CD4-positive, alpha-beta T cell (primary cell): ENCODE measurements around the gene MSI2. TPM values are rescaled to one million over a fixed set of nuclear protein-coding genes. Genes with fewer than 3 reads are reported as not detected.

Experiments used
- ATAC-seq: fragments of 200-7000 bp; cut with Tn5 transposase; one replicate; pipeline ENCODE4 v1.10.0; 2022; ENCODE audit warnings: mild to moderate bottlenecking; ENCODE audit not compliant: poor library complexity
- CTCF ChIA-PET: fragments of 350-600 bp; sonication (Branson Sonifier 250); formaldehyde crosslinking; loops from one replicate; lab custom pipeline; 2021; ENCODE audit warnings: antibody characterized with exemption, inconsistent platforms; lab: Charles Lee
- POLR2A ChIA-PET: fragments of 350-600 bp; sonication (Branson Sonifier 250); formaldehyde crosslinking; loops from one replicate; lab custom pipeline; 2021; ENCODE audit warnings: antibody characterized with exemption, inconsistent platforms; lab: Charles Lee
- DNase-seq, 14 experiments: peaks; one replicate each; pipeline ENCODE4 v3.0.0-alpha.2; 2013 to 2020; ENCODE audit warnings: mixed read lengths in 2 of 14
- H3K27ac ChIP-seq, 2 donors: one replicate each; pipeline versions ENCODE4 v1.5.1 to v1.7.0; 2013; ENCODE audit warnings: low read length in 2 of 2, low read depth in 1 of 2, mild to moderate bottlenecking in 1 of 2
- H3K27me3 ChIP-seq, 2 experiments: 1 replicate in 1 of 2; 2 replicates in 1 of 2; pipeline versions ENCODE4 v1.6.1 to v1.7.0; 2013; ENCODE audit warnings: low read length in 2 of 2, control low read depth in 1 of 2, mild to moderate bottlenecking in 1 of 2, moderate library complexity in 1 of 2; ENCODE audit not compliant: insufficient read depth in 2 of 2, control insufficient read depth in 1 of 2
- H3K36me3 ChIP-seq: one replicate; pipeline ENCODE4 v1.6.1; 2013; ENCODE audit warnings: low read length, control low read depth; ENCODE audit not compliant: insufficient read depth
- H3K4me1 ChIP-seq: one replicate; pipeline ENCODE4 v1.6.1; 2013; ENCODE audit warnings: low read length, control low read depth; ENCODE audit not compliant: insufficient read depth
- H3K4me3 ChIP-seq: one replicate; pipeline ENCODE4 v1.5.1; 2013; ENCODE audit warnings: mild to moderate bottlenecking, low read length, moderate library complexity
- H3K9me3 ChIP-seq, 2 experiments: 1 replicate in 1 of 2; 2 replicates in 1 of 2; pipeline versions ENCODE4 v1.6.1 to v1.7.0; 2013; ENCODE audit warnings: low read length in 2 of 2, mild to moderate bottlenecking in 2 of 2, control low read depth in 1 of 2, moderate library complexity in 1 of 2; ENCODE audit not compliant: control insufficient read depth in 1 of 2, insufficient read depth in 1 of 2
- H3K27ac Mint-ChIP-seq: one replicate; pipeline ENCODE4 v1.8.0; 2020; ENCODE audit warnings: mixed read lengths
- H3K27me3 Mint-ChIP-seq: one replicate; pipeline ENCODE4 v1.8.0; 2021; ENCODE audit warnings: mixed read lengths
- H3K36me3 Mint-ChIP-seq: one replicate; pipeline ENCODE4 v1.8.0; 2021; ENCODE audit warnings: low read depth, mixed read lengths
- H3K4me1 Mint-ChIP-seq: one replicate; pipeline ENCODE4 v1.8.0; 2021; ENCODE audit warnings: low read depth, mixed read lengths
- H3K4me3 Mint-ChIP-seq: one replicate; pipeline ENCODE4 v1.8.0; 2020; ENCODE audit warnings: mild to moderate bottlenecking, mixed read lengths
- H3K9me3 Mint-ChIP-seq: one replicate; pipeline ENCODE4 v1.8.0; 2020; ENCODE audit warnings: mixed read lengths
- intact Hi-C, 2 experiments: fragments of 100-400 bp; cut with DNase I in 1 of 2; cut with micrococcal nuclease in 1 of 2; formaldehyde crosslinking; loops; one replicate each; pipeline versions ENCODE4 v1.15.1 to v1.9.0; 2023 to 2025; cut with DNase I, micrococcal nuclease
- total RNA-seq, 174 experiments: library from RNA in 2 of 174; stranded (reverse) in 2 of 174; gene quantifications; one replicate each; pipeline ENCODE4 v1.2.3 and lab custom pipeline; 2021 to 2026
- TF ChIP-seq, protein P1 (sequence below): fragments of 200-600 bp; IDR thresholded peaks from one replicate; pipeline ENCODE4 v1.8.0; 2022; ENCODE audit warnings: antibody characterized with exemption, mild to moderate bottlenecking

MSI2 gene
- total RNA-seq, 2 experiments from 2014 or later = 129 to 132 TPM

GRCh38 chr17:57388131-57388725 lies 131.9 kb downstream of the MSI2 start:
- Histone ChIP-seq H3K27ac (no peak overlapping the region), H3K4me3 (no peak overlapping the region), H3K4me1 (no peaks in the 10 kb centered on the region), H3K36me3 (peaks cover 12% of the 10 kb centered on the region), H3K9me3 (peaks cover 28 to 32% of the 10 kb centered on the region in 2 experiments), H3K27me3 (no peaks in the 10 kb centered on the region)
- Mint-ChIP-seq H3K36me3 (peaks cover 94% of the 10 kb centered on the region), H3K4me1 (peaks cover 7% of the 10 kb centered on the region), H3K27ac (no peak overlapping the region), H3K9me3 (peaks cover 19% of the 10 kb centered on the region), H3K27me3 (no peaks in the 10 kb centered on the region), H3K4me3 (no peak overlapping the region)
- TF ChIP-seq, protein P1, sequence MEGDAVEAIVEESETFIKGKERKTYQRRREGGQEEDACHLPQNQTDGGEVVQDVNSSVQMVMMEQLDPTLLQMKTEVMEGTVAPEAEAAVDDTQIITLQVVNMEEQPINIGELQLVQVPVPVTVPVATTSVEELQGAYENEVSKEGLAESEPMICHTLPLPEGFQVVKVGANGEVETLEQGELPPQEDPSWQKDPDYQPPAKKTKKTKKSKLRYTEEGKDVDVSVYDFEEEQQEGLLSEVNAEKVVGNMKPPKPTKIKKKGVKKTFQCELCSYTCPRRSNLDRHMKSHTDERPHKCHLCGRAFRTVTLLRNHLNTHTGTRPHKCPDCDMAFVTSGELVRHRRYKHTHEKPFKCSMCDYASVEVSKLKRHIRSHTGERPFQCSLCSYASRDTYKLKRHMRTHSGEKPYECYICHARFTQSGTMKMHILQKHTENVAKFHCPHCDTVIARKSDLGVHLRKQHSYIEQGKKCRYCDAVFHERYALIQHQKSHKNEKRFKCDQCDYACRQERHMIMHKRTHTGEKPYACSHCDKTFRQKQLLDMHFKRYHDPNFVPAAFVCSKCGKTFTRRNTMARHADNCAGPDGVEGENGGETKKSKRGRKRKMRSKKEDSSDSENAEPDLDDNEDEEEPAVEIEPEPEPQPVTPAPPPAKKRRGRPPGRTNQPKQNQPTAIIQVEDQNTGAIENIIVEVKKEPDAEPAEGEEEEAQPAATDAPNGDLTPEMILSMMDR = no peak
- DNase-seq (no peak), ATAC-seq (no peak)
- ChIA-PET CTCF (no interaction called here), POLR2A (no interaction called here)
- intact Hi-C loops = no loop called here

DNA sequence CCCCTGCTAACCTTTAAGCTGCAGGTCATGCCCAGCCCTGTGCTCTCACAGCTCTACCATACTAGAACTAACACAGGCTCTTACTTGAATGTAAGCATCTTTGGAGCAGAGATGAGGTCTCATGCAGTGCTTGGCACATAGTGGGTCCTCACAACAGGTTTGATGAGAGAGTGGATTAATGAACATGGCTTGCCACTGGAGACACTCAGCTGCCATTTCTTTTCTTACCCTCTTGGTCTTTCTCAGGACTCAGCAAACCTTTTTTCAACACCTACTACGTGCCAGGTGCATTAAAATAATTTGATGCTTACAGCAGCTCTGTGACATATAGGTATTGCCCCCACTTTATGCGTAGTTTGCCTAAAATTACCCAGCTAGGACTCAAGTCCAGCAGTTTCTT lies 133.2 kb downstream of the MSI2 start:
- Histone ChIP-seq H3K4me3 (no peak overlapping the region), H3K4me1 (no peaks in the 10 kb centered on the region), H3K36me3 (peaks cover 12% of the 10 kb centered on the region), H3K27me3 (no peaks in the 10 kb centered on the region), H3K27ac (no peak overlapping the region), H3K9me3 (peaks cover 21 to 29% of the 10 kb centered on the region in 2 experiments)
- Mint-ChIP-seq H3K4me1 (peaks cover 7% of the 10 kb centered on the region), H3K36me3 (peaks cover 98% of the 10 kb centered on the region), H3K27ac (no peak overlapping the region), H3K4me3 (no peak overlapping the region), H3K9me3 (peaks cover 16% of the 10 kb centered on the region), H3K27me3 (no peaks in the 10 kb centered on the region)
- ChIA-PET POLR2A (no interaction called here), CTCF (no interaction called here)
- ATAC-seq = no peak
- TF ChIP-seq, protein P1 = no peak
- intact Hi-C loops = no loop called here
- DNase-seq = no peak

DNA sequence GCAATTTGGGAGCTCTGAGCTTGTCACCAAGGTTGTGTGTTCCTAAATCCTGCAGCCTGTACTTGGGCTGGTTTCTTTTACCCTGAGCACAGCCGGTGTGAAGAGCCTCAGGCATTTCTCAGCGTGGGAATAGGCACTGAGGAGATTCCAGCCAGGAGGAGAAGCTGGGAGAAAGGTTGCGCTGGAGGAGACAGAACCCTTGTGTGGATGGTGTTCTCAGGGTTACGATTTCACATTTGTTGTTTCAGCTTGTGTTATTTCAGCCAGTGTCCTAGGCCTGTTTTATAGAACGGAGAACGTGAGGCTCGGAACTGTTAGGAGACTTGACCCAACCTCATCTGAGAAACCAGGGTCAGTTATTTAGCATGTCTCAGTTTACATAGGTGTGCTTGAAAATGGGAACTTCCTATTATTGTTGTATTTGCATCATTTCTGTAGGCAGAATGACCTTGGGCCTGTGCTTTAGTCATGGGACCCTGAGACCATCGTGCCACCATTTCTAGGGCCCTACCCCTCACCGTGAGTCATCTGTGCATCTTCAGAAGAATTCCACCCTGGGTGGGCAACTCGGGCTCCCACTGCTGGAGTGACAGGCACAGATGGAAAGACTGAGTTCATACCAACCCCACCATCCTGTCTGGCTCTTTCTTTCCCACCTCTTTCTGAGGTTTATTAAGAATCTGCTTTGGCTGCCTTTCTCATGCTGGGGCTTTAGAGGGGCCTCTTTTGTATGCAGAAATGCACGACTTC lies 134.9 kb downstream of the MSI2 start:
- Histone ChIP-seq H3K4me1 (no peaks in the 10 kb centered on the region), H3K27ac (no peak overlapping the region), H3K27me3 (no peaks in the 10 kb centered on the region), H3K4me3 (no peak overlapping the region), H3K36me3 (peaks cover 2% of the 10 kb centered on the region), H3K9me3 (peaks cover 21 to 25% of the 10 kb centered on the region in 2 experiments)
- H3K4me1 Mint-ChIP-seq = peaks cover 23% of the 10 kb centered on the region
- TF ChIP-seq, protein P1 = no peak
- H3K27ac Mint-ChIP-seq = no peak overlapping the region
- intact Hi-C loops = no loop called here
- CTCF ChIA-PET = no interaction called here
- no peaks in the 10 kb centered on the region for H3K27me3 Mint-ChIP-seq
- H3K4me3 Mint-ChIP-seq = no peak overlapping the region
- POLR2A ChIA-PET = no interaction called here
- peaks cover 7% of the 10 kb centered on the region for H3K9me3 Mint-ChIP-seq
- ATAC-seq (no peak), DNase-seq (no peak)
- peaks cover 94% of the 10 kb centered on the region for H3K36me3 Mint-ChIP-seq
